Limb (tissue), 2 donors: Measurements from ENCODE around the gene TBC1D25.
A peak's percentile ranks its signal among the peaks of the same experiment; 100 is the strongest.
"Not testable (repeated sequence)": the region's sequence is repeated elsewhere in the genome, so short reads cannot be mapped to it uniquely, and the experiment has no call there.

Source experiments
- DNase-seq, 2 donors: peaks; one replicate each; pipeline ENCODE4 v3.0.0-alpha.2; 2016; ENCODE audit errors: extremely low spot score in 2 of 2

TBC1D25 gene

DNA sequence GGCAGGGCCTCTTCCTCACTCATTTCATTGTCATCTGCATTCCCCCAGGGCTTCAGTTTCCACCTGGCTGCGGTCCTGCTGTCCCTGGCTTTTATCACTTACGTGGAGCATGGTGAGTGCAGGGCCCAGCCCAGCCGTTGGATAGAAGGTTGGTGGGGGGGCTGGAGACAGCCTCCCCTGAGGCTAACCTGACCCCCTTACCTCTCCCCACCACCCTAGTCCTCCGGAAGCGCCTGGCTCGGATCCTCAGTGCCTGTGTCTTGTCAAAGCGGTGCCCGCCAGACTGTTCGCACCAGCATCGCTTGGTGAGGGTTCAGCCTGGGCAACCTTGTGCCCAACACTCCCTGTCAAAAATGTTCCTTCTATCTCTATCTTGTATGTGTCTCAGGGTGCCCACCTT, 23.7 kb upstream of the TBC1D25 start:
- DNase-seq: no peak

DNA sequence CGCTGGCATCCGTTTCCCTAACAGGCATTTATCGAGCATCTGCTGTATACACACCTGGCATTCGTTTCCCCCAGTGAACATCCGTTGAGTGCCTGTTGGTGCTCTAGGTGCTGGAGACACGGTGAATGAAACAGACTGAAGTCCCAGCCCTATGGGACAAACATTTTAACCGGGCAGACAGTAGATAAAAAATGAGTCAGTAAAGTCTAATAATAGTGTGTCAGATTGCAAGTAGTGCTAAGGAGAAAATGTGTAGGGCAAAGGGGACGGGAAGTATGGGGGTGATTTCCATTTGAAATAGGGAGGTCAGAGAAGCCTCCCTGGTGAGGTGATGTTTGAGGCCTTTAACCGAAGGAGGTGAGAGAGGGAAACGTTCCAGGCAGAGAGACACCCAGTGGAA, 23.2 kb upstream of the TBC1D25 start:
- DNase-seq: no peak

DNA sequence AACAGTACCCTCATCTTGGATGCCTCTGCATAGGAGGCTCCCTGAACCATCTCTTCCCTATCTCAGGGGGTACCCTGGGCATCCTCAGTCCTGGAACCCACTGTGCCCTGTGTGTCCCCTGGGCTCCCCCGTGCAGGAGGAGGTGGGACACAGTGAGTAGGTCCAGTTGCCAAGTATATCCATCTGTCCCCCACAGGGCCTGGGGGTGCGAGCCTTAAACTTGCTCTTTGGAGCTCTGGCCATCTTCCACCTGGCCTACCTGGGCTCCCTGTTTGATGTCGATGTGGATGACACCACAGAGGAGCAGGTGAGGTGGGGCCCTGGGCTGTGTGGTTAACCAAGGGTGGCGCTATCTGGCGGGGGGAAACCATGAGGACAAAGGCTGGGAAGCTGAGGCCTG, 22.5 kb upstream of the TBC1D25 start:
- DNase-seq: no peak

DNA sequence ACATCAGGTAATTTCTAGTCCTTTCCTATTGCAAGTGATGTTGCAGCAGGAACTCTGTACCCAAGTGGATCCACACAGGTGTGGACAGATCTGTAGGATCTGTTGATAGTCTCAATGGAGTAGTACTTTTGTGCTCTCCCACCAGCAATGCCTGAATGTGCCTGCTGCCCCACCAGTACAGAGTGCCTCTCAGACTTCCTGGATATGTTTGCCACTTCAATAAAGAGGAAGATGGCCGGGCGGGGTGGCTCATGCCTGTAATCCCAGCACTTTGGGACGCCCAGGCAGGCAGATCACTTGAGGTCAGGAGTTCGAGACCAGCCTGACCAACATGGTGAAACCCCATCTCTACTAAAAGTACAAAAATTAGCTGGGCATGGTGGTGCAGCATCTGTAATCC, 20.0 kb upstream of the TBC1D25 start:
- DNase-seq: not testable (repeated sequence)

DNA sequence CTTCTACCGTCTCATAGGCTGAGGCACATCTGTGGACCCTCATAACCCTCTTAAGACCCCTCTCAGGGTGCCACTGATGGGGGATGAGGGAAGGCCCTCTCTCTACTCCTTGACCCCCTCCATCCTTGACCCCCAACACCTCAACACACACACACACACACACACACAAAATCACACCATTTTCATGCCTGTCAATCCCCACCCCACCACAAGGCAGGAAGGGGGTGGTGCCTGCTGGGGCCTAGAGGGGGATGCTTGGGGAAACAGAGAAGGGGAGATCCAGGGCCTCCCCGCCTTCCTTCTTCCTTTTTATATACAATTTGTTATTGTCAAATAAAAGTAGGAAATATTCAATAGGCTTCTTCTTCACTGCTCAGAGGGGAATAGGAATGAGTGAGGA, 19.1 kb upstream of the TBC1D25 start:
- DNase-seq: no peak

DNA sequence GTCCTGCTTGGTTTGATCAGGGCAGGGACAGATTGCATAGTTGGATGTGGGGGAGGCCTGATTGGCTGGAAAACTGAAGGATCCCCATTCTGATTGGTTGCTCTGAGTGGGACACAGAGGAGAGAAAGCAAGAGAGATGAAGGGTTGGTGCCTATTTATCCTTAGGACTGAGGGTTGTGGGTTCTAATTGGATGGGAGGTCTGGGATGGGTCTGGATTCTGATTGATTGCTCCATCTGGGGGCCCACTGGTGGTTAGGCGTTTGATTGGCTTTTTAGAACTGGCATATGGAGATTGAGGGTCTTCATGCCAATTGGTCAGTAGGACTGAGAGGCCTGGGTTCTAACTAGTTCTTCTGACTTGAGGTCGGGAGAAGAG, 18.6 kb upstream of the TBC1D25 start:
- DNase-seq: no peak

DNA sequence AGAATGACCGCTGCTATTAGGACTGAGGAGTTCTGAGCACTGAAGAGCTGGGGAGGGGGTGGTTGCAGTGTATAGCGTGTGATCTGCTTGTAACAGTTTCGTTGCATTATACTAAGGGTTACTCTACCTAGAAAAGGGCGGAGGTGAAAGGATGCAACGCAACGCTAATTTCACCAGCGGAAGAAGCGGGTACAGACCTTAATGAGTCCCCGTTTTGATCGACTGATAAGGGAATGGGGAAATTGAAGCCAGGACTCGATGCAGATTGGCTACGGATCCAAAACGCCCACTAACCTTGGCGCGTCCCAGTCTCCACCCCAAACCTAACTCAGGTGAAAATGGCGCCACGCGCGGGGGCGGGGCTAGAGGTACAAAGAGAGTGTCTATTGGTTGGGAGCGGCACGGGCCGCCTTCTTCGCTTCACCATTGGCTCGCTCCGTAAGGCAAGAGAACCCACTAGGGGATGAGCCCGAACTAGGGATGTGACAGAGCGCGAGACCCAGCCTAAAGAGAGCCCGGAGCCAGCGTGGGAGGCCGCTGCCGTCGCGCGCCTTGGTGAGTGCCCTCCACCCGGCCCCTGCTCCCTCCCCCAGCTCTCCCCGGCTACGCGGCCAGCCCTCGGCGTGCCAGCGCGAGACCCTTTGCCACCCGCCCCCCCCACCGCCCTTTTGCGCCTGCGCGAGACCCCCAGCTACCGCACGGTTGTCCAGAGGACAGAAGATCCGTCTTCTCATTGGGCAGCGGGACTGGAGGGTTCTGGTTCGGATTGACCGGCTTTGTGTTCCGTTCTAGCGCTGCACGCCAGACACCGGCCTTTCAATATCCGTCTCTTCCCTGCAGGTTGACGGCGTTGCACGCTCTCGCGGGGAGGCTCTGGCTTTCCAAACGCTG, 17.9 kb upstream of the TBC1D25 start, which contains the start of gene EBP:
Gene EBP, plus strand, starts transcription at position 456 of the 891 bp plus-strand sequence. CDS start 1,964 bp downstream, outside the sequence.
- peak; percentile 79 to 91 for DNase-seq

DNA sequence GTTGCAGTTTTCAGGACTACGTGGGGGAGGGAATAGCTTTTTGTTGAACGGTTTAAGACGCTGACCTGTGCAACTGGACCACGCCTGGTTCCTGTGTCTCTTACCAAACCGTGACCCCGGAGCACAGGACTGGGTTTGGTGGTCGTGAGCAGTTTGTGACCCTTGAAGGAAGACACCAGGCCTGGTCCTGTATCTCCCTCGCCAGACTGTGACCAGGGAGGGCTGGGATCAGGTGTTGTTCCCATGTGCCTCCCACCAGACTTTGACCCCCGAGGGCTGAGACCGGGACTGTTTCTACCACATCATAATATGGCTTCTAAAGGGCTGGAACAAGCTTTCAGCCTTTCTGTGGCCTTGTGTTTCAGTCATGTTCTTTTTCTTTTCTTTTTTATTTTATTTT, 17.2 kb upstream of the TBC1D25 start:
- no peak for DNase-seq

DNA sequence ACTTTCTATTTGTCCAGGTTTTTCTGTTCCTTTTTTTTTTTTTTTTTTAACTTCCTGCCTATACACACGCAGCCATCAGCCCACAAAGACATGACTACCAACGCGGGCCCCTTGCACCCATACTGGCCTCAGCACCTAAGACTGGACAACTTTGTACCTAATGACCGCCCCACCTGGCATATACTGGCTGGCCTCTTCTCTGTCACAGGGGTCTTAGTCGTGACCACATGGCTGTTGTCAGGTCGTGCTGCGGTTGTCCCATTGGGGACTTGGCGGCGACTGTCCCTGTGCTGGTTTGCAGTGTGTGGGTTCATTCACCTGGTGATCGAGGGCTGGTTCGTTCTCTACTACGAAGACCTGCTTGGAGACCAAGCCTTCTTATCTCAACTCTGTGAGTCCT, 15.8 kb upstream of the TBC1D25 start:
- DNase-seq: no peak

DNA sequence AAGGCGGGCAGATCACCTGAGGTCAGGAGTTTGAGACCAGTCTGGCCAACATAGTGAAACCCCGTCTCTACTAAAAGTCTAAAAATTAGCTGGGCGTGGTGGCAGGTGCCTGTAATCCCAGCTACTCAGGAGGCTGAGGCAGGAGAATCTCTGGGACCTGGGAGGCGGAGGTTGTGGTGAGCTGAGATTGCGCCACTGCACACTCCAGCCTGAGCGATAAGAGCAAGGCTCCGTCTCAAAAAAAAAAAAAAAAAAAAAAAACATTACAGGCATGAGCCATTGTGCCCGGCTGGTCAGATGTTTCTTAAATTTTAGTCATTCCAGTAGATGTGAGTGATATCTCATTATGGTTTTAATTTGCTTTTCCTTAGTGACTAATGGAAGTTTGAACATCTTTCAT, 13.7 kb upstream of the TBC1D25 start:
- DNase-seq: not testable (repeated sequence)

DNA sequence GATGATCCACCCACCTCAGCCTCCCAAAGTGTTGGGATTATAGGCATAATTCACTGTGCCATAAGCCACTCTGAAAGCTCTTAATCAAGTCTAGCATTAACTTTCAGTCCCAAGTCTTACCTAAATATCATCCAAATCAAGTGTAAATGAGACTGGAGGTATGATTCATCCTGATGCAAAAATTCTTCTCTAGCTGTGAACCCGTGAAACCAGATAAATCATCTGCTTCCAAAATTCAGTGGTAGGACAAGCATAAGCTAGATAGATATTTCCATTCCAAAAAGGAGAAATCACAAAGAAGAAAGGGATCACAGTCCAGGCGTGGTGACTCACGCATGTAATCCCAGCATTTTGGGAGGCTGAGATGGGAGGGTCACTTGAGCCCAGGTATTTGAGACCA, 8.8 kb upstream of the TBC1D25 start:
- no peak for DNase-seq

DNA sequence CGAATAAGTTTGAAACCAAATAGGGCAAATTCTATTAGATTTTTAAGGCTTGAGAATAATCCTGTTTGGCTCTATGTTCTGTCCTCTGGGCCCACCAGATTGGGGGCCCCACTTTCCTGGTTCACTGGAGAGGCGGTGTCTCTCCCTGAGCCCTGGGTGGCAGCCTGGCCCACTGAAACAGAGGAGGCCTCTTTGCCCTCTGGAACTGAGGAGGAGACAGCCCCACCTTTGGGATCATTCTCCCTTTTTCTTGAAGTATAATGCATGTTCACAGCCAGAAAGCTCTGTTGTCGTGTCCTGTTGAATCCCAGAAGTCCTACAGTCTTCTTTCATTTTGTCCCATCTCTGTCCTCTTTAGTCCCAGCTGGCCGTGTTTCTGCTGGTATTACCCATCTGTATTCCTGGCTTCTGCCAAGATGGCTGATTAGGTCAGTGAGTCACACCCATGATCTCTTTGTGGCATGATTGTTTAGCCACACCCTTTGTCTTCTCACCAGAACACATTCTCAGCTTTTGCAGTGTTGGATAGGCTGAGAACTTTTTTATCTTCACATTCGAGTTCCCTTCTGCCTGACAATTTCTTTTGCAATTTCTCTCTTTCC, 8.1 kb upstream of the TBC1D25 start:
- DNase-seq: no peak

DNA sequence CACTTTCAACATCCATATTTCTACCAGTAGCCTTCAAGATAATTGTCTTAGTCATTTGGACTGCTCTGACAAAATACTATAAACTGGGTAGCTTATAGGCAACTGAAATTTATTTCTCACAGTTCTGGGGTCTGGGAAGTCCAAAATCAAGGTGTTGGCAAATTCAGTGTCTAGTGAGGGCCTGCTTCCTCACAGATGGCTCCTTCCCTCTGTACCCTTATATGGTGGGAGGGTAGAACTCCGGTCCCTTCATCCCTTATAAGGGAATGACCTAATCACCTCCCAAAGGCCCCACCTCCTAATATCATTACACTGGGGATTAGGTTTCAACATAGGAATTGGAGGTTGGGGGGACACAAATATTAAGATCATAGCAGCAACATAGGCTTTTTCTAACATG, 7.4 kb upstream of the TBC1D25 start:
- no peak for DNase-seq

DNA sequence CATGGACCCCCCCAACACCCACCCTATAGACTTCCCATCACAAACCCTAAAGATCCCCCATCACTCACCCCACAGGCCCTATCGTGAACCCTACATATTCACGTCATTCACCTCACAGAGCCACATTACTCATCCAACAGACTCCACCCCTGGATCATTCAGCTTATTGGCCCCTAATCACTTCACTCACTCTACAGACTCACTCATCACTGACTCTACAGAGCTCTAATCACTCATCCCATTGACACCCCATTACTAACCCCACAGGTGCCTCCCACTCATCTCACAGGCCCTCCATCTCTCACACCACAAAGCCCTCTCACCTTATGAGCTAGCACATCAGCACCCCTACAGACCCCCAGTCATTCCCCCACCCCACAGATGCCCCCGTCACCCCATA, 6.3 kb upstream of the TBC1D25 start:
- DNase-seq: no peak

DNA sequence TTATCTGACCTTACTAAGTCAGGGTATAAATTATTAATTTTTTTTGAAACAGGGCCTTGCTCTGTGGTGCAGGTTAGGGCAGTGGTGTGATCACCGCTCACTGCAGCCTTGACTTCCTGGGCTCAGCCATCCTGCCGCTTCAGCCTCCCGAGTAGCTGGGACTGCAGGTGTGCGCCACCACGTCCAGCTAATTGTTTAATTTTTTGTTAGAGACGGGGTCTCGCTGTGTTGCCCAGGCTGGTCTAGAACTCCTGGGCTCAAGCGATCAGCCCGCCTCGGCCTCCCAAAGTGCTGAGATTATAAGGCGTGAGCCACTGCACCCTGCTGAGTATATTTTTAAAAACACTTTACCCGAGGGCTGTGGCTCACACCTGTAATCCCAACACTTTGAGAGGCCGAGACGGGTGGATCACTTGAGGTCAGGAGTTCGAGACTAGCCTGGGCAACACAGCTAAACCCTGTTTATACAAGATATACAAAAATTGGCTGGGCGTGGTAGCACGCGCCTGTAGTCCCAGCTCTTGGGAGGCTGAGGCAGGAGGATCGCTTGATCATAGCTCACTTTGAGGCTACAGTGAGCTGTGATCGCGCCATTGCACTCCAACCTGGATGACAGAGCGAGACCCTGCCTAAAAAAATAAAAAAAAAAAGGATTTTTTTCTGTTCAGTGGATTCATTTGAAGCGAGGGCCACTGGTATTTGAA, 721 bp upstream of the TBC1D25 start:
- DNase-seq: no peak

DNA sequence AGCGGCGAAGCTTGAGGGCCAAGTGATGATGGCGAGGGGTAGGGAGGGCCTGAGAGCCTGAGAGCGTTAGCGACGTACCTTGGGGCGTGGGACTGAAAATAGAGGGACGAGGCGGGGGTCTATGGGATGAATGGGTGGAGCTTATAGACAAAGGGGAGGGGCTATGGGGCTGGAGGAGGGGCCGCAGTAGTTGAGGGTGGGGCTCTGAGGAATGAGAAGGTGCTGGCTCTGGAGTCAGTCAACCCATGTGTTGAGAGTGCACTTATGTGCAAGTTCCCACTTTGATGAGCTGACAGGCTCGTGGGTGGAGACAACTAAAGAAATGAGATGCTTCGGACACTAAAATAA, 488 bp downstream of the TBC1D25 start:
- DNase-seq: peak in 1 of 2 donors; percentile 8

DNA sequence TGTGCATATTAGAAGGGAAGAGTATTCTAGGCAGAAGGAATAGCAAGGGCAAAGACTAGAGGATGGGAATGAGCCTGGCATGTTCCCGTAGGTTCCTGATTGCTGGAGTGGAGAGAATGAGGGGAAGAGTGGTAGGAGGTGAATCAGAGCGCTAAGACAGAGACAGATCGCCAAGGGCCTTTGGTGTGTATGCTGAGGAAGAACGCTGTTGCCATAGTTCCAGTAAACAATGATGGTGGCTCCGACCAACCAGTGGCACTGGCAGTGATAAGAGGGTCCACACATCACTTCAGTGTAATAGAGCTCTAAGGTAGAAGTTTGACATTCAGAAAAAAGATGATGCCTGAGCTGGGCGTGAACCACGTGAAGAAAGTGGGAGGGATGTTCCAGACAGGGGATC, 966 bp downstream of the TBC1D25 start:
- no peak for DNase-seq

DNA sequence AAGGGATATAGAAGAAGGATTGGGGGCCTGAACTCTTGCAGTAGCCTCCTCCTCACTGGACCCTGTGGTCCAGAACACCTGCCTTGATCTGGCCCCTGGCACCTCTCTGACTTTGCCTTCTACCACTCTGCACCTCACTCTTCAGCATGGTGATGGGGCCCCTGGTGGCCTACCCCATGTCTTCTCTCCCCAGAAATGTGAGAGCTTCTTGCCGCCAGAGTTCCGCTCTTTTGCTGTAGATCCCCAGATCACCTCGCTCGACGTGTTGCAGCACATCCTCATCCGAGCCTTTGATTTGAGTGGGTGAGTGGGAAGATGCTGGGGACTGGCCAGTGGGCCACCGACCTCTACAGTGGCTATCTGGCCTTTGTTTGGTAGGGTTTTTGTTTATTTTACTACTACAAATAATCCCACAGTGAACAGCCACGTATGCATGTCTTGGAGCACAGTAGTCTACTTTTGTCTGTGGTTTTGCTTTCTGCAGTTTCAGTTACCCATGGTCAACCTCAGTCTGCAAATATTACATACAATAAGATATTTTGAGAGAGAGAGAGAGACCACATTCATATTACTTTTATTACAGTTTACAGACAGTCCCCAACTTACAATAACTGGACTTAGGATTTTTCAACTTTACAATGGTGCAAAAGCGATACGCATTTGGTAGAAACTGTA, 1.8 kb downstream of the TBC1D25 start:
- no peak for DNase-seq

DNA sequence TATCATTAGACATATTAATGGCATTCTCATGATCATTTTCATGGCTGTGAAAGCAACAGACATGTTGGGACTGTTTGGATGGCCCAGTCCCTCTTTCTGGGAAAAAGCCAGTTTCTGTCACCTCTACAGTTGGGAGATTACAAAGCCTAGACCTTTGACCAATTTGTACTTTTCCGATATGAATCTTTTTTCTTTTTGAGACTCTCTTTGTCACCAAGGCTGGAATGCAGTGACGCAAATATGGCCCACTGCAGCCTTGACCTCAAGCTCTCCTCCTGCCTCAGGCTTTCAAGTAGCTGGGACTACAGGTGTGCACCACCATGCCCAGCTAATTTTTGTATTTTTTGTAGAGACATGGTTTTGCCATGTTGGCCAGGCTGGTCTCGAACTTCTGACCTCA, 9.4 kb downstream of the TBC1D25 start:
- no peak for DNase-seq

DNA sequence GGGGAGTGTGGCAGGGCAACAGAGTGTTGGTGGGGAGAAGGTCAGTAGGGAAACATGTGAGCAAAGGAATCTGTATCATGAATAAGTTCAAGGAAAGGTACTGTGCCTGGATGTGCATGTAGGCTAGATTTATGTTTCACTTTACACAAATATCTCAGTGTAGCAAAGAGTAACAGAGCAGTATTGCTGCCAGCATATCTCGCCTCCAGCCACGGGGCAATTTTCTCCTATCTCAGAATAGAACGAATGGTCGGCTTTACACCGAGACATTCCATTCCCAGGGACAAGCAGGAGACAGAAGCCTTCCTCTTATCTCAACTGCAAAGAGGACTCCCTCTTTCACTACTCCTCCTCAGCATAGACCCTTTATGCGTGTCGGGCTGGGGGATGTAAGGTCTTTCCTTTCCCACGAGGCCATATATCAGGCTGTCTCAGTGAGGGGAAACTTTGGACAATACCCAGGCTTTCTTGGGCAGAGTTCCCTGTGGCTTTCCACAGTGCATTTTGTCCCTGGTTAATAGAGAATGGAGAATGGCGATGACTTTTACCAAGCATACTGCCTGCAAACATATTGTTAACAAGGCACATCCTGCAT, 16.3 kb downstream of the TBC1D25 start:
- not testable (repeated sequence) for DNase-seq

DNA sequence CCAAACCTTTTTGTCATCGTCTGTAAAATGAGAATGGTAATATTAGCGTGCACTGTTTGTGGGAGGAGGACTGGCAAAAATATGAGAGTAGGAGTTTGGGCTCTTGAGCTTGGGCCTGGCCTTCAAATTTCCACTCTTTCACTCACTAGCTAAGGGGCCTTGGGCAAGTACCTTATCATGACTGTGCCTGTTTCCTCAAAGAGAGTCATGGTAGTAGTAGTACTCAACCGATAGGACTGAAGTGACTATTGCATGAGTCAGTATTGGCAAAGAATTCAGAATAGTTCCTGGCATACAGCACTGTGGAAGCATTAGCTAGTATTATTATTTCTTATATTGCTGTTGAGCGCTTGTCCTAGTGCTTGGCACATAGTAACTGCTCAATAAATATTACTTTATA, 18.8 kb downstream of the TBC1D25 start:
- no peak for DNase-seq

DNA sequence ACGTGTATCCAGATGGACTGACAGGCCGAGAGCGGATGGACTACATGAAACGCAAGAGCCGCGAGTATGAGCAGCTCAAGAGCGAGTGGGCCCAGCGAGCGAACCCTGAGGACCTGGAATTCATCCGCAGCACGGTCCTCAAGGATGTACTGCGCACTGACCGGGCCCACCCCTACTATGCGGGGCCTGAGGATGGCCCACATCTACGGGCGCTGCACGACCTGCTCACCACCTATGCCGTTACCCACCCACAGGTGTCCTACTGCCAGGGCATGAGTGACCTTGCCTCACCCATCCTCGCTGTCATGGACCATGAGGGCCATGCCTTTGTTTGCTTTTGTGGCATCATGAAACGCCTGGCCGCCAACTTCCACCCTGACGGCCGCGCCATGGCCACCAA, 20.1 kb downstream of the TBC1D25 start:
- DNase-seq: no peak
